GM19452 (cell line): ENCODE measurements around the gene RRM2.

ENCODE experiments used
- ATAC-seq: cut with Tn5 transposase; IDR thresholded peaks from one replicate; pipeline ENCODE4 v1.9.1; 2021; ENCODE audit not compliant: unreplicated experiment

Gene RRM2

GRCh38 chr2:10170256-10170655, 47.7 kb downstream of the RRM2 start:
- ATAC-seq: no peak

- ATAC-seq: no peak
Measured at GRCh38 chr2:10171006-10171800, 48.7 kb downstream of the RRM2 start.

- no peak for ATAC-seq
Measured at GRCh38 chr2:10172033-10172871, 49.7 kb downstream of the RRM2 start.

GRCh38 chr2:10173258-10174005, 50.9 kb downstream of the RRM2 start:
- ATAC-seq: no peak

GRCh38 chr2:10174173-10174572, 51.6 kb downstream of the RRM2 start:
- no peak for ATAC-seq

GRCh38 chr2:10175441-10175840, 52.9 kb downstream of the RRM2 start:
- no peak for ATAC-seq

GRCh38 chr2:10178751-10179150, 56.2 kb downstream of the RRM2 start:
- no peak for ATAC-seq

GRCh38 chr2:10179422-10179821, 56.9 kb downstream of the RRM2 start:
- no peak for ATAC-seq

GRCh38 chr2:10180229-10180628, 57.7 kb downstream of the RRM2 start:
- ATAC-seq: no peak
